AG09319 (cell line): Measurements from ENCODE around the gene SPOCD1.

Source experiments
- DNase-seq: peaks from one replicate; pipeline ENCODE4 v3.0.0-alpha.2; 2010; ENCODE audit warnings: low read depth; ENCODE audit errors: extremely low read depth
- TF ChIP-seq, protein P1 (sequence below): IDR thresholded peaks from 2 replicates; pipeline ENCODE4 v1.5.1; 2011; ENCODE audit warnings: low read depth, mild to moderate bottlenecking, inconsistent platforms, low read length, moderate library complexity

SPOCD1 gene

DNA sequence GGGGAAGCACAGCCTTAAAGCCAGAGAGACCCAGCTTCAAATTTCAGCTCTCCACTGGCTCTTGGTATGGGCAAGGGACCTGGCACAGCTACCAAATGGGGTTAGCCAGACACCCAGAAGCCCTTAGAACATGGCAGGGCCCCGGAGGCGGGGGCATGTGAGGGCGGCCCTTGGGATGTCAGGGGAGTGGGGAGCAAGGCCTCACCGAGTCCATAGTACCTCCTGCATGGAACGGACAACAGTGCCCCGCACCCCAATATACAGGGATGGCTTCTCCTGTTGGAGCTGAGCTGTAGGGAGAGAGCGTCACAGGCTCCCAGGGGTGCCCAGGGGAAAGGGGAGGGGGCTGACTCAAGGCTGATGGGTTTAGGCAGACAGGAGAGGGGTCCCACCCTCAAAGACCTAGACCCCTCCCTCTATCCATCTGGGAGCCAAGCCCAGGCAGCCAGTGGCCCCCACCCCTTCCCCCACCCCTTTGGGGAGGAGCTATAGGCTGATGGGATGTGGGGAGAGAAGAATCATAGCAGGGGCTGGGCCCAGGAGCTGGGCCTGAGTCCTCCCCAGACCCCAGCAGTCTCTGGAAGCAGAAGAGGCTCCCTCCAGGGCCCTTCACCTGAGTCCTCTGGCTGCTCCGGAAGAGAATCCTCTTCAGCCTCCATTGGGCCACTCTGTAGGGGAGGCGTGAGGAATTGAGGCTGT, 16.5 kb downstream of the SPOCD1 start:
- TF ChIP-seq, protein P1, sequence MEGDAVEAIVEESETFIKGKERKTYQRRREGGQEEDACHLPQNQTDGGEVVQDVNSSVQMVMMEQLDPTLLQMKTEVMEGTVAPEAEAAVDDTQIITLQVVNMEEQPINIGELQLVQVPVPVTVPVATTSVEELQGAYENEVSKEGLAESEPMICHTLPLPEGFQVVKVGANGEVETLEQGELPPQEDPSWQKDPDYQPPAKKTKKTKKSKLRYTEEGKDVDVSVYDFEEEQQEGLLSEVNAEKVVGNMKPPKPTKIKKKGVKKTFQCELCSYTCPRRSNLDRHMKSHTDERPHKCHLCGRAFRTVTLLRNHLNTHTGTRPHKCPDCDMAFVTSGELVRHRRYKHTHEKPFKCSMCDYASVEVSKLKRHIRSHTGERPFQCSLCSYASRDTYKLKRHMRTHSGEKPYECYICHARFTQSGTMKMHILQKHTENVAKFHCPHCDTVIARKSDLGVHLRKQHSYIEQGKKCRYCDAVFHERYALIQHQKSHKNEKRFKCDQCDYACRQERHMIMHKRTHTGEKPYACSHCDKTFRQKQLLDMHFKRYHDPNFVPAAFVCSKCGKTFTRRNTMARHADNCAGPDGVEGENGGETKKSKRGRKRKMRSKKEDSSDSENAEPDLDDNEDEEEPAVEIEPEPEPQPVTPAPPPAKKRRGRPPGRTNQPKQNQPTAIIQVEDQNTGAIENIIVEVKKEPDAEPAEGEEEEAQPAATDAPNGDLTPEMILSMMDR = no peak

DNA sequence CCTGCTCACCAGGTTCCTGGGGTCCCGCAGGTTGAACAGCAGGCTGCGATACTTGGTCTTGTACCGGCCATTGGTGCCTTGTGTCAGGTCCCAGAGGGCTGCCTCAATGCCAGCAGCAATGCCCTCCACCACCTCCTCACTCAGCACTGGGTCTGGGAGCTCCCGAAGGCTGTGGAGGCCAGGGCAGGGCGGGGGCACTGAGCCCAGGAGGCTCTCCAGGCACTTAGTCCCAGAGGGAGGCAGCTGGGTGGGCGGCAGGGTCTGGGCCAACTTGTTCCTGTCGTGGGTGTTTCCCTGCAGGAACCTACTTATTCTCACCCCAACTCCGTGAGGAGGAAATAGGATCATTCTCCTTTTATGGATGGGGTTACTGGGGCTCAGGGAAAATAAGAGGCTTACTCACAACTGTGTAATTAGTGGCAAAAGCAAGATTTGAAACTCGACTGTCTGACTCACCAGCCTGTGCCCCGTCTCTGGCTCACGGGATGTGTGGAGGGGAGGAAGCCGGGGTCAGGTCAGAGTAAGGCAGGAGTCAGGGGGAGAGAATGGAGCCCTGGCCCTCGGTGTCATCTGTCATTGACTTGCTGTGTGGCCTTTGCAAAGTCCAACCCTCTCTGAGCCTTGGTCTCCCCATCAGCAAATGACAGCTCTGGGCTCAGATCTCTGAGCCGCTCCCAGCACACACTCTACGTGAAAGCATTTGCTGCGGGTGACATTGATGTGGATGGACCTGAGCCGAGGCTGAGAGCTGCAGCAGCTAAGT, 17.2 kb downstream of the SPOCD1 start:
- DNase-seq = peak; percentile 62
- TF ChIP-seq, protein P1 = no peak

More for the DNA sequence above, 16.5 kb downstream of the SPOCD1 start:
- no peak for DNase-seq

DNA sequence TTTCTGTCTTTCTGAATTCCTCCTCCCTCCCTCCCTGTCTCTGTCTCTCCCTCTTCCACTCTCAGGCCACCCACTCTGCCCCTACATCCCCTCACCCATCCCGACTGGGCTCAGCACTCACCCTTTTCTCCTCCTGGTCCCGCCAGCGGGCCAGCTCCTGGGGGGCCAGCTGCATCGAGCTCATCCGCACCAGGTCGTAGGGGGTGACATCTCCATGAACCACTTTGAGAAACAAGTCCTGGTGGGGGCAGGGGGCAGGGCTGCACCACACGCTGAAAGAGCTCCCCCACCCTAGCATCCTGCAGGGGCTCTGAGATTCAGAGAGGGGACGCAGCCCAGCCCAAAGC, 17.8 kb downstream of the SPOCD1 start:
- TF ChIP-seq, protein P1 = no peak
- DNase-seq = no peak

DNA sequence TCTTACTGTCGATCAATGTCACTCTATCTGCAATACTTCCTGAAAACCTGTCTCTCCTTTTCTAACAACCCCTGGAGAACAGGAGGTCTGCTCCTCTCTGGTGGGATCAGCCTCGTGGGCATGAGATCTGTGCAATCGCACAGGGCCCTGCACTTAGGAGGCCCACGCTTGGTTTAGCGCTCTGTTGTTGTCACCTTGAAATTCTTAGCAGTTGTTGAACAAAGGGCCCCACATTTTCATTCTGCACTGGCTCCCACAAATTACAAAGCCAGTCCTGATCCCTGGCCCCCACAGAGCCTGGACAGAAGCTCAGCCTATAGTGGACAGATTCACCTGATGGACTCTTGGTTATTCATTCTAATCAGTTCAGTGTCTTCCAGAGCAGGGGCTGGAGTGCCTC, 18.6 kb downstream of the SPOCD1 start:
- TF ChIP-seq, protein P1 = no peak
- DNase-seq = no peak

DNA sequence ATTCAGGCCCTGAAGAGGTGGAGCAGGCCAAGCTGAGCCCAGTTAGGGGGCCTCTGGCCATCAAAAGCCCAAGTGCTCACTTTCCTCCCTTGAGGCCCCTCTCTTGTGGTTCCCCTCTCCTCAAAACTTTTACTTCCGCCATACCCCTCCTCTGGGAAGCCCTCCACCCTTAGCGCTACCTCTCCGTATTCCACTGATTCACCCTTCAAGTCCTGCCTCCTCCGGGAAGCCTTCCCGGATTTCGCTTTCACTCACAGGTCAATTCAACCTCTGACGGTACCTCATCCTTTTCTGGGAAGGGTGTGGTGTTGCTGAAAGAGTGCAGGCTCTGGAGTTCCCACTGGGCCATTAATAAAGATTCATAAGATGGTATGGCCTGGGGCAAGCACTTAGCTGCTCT, 19.1 kb downstream of the SPOCD1 start:
- TF ChIP-seq, protein P1 = no peak
- no peak for DNase-seq

DNA sequence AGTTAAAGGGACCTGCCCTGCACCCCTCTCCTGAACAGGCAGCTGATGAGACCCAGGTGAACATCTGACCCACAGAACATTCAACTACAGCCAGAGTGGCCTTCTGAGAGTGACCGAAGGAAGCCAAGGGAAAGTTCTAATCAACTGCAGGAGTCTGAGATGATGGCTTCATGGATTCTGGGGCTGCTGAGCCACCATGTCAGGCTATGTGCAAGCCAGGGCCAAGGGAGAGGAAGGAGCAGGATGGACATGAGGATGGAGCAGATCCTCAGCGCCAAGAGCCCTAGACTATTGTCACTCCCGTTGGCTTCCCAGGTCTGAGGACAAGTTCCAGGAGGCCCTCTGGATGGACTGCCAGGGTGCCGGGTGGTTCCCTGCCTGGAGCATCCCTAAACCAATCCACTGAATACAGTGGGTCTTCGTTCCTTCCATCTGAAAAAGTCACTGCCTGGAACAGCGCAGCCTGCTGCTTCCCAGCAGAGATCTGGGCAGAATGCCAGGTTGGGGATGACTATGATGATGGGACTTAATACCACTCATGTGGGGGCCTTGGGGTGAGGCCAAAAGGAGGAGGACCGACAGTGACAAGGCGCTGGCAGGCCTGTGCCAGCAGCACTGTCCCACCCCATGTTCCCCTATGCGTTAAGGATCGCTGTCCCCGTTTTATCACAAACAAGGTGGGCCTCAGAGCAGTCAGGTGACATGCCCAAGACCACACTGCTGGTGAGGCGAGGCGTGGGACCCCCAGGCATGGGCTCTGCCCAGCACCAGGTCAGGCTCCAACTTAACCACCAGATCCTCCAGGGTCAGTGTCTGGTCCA, 19.8 kb downstream of the SPOCD1 start:
- TF ChIP-seq, protein P1 = peak; percentile 3
- no peak for DNase-seq
